GM20000 (cell line): ENCODE data around the gene KCNV2.

Experiments used
- DNase-seq: peaks from one replicate; pipeline ENCODE4 v3.0.0; 2012; ENCODE audit warnings: low spot score
- TF ChIP-seq, protein P1 (sequence below): IDR thresholded peaks from 2 replicates; pipeline ENCODE4 v1.5.1; 2012; ENCODE audit warnings: mild to moderate bottlenecking, control low read depth; ENCODE audit errors: extremely low read depth, missing control alignments

KCNV2 gene

GRCh38 chr9:2729003-2729402 lies 11.7 kb downstream of the KCNV2 start:
- no peak for DNase-seq
- TF ChIP-seq, protein P1, sequence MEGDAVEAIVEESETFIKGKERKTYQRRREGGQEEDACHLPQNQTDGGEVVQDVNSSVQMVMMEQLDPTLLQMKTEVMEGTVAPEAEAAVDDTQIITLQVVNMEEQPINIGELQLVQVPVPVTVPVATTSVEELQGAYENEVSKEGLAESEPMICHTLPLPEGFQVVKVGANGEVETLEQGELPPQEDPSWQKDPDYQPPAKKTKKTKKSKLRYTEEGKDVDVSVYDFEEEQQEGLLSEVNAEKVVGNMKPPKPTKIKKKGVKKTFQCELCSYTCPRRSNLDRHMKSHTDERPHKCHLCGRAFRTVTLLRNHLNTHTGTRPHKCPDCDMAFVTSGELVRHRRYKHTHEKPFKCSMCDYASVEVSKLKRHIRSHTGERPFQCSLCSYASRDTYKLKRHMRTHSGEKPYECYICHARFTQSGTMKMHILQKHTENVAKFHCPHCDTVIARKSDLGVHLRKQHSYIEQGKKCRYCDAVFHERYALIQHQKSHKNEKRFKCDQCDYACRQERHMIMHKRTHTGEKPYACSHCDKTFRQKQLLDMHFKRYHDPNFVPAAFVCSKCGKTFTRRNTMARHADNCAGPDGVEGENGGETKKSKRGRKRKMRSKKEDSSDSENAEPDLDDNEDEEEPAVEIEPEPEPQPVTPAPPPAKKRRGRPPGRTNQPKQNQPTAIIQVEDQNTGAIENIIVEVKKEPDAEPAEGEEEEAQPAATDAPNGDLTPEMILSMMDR: no peak

DNA sequence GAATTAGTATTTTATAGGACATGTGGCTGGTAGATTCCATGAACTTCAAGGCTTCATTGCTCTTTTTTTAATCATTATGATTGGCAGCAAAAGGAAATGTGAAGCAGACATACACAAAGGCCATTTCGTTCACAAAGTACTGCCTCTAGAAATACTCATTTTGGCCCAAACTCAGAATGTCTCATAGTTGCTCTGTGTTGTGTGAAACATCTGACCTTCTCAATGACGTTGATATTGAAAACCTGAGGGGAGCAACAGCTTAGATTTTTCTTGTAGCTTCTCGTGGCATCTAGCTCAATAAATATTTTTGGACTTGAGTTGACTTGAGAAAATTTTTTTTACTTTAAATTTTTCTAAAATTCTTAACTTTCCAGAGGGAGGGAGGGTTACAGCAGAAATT lies 12.4 kb downstream of the KCNV2 start:
- DNase-seq: no peak
- TF ChIP-seq, protein P1: no peak

- no peak for DNase-seq
- TF ChIP-seq, protein P1: no peak
These were observed 13.7 kb downstream of the KCNV2 start for GRCh38 chr9:2730971-2731370.

GRCh38 chr9:2732492-2732891 lies 15.2 kb downstream of the KCNV2 start:
- TF ChIP-seq, protein P1: no peak
- no peak for DNase-seq

- TF ChIP-seq, protein P1: no peak
- DNase-seq: no peak
These were observed 23.3 kb downstream of the KCNV2 start for GRCh38 chr9:2740616-2741015.

- TF ChIP-seq, protein P1: no peak
These were observed 24.3 kb downstream of the KCNV2 start for GRCh38 chr9:2741441-2742158.

DNA sequence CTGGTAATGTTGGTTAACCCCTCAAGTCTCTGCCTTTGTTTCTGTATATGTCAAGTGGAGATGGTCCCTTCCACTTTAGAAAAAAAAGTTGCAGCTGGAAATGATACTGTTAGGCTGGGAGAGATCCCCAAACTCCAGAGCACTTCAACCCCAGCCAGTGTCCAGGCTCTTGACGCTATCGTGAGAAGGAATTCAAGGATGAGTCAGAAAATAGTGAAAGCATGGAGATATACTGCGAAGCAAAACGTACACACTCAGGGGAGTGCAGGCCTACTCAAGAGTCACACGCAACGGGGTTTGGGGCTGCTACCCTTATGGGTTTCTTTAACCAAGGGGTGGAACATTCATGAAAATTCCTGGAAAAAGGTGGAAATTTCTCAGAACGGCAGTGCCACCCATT lies 24.9 kb downstream of the KCNV2 start:
- TF ChIP-seq, protein P1: no peak
- no peak for DNase-seq

More at GRCh38 chr9:2741441-2742158, 24.3 kb downstream of the KCNV2 start:
- DNase-seq: no peak
